ENCODE data around the gene SH2D1A.

DNA sequence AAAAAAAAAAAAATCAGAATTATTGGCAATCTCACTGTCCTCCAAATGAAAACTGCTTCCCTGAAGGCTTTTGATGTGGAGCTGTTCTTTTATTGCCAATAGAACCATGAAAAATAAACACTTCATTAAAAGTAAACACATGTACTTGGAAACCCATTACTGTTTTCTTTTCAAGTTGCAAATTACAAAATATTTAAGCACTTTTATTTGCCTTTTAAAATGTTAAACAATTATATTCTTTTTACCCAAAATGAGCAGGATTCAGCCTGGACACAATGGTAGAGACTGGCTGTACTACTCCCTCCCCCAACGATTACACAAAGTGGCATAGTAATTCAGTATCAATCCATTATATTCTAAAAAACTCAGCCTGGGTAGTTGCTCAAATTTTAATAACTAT is 60.9 kb downstream of the SH2D1A start:
- TF ChIP-seq, protein P1, sequence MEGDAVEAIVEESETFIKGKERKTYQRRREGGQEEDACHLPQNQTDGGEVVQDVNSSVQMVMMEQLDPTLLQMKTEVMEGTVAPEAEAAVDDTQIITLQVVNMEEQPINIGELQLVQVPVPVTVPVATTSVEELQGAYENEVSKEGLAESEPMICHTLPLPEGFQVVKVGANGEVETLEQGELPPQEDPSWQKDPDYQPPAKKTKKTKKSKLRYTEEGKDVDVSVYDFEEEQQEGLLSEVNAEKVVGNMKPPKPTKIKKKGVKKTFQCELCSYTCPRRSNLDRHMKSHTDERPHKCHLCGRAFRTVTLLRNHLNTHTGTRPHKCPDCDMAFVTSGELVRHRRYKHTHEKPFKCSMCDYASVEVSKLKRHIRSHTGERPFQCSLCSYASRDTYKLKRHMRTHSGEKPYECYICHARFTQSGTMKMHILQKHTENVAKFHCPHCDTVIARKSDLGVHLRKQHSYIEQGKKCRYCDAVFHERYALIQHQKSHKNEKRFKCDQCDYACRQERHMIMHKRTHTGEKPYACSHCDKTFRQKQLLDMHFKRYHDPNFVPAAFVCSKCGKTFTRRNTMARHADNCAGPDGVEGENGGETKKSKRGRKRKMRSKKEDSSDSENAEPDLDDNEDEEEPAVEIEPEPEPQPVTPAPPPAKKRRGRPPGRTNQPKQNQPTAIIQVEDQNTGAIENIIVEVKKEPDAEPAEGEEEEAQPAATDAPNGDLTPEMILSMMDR (conservative IDR thresholded peaks at IDR 0.05), result no peak
- TF ChIP-seq EZH2 (IDR thresholded peaks at IDR 0.05; ENCODE audit: low read depth), result no peak
